HepG2 (cell line): ENCODE data around the gene AXIN1. TPM values are rescaled to one million over a fixed set of nuclear protein-coding genes. Genes with fewer than 3 reads are reported as not detected.

ENCODE experiments used
- ARNTL ChIP-seq: sonication (generic); formaldehyde crosslinking; IDR thresholded peaks from 2 replicates; pipeline ENCODE4 v1.4.0; 2020; ENCODE audit warnings: mild to moderate bottlenecking, missing genetic modification reagents
- CAMTA2 ChIP-seq: sonication (generic); formaldehyde crosslinking; IDR thresholded peaks from 2 replicates; pipeline ENCODE4 v1.4.0; 2020; ENCODE audit warnings: mild to moderate bottlenecking, missing genetic modification reagents, borderline replicate concordance
- CHD4 ChIP-seq: fragments of 200-600 bp; sonication (generic); IDR thresholded peaks from 2 replicates; pipeline ENCODE4 v1.7.0; 2017; ENCODE audit warnings: mild to moderate bottlenecking, low read length, borderline replicate concordance
- GZF1 ChIP-seq: sonication (generic); formaldehyde crosslinking; IDR thresholded peaks from 2 replicates; pipeline ENCODE4 v1.5.1; 2020; ENCODE audit warnings: mild to moderate bottlenecking, missing genetic modification reagents
- HNF4G ChIP-seq, 2 experiments: sonication (generic) in 1 of 2; formaldehyde crosslinking in 1 of 2; IDR thresholded peaks; 2 replicates each; pipeline versions ENCODE4 v1.4.0 to v1.6.1; 2011 to 2020; ENCODE audit warnings: borderline replicate concordance in 2 of 2, low read depth in 2 of 2, mild to moderate bottlenecking in 2 of 2, low read length in 1 of 2, missing genetic modification reagents in 1 of 2, moderate library complexity in 1 of 2
- MIER3 ChIP-seq: IDR thresholded peaks from 2 replicates; pipeline ENCODE4 v1.6.1; 2016; ENCODE audit warnings: missing compliant biosample characterization, borderline replicate concordance
- MXD4 ChIP-seq: IDR thresholded peaks from 2 replicates; pipeline ENCODE4 v1.6.1; 2016; ENCODE audit warnings: mild to moderate bottlenecking, missing biosample characterization, missing genetic modification reagents
- NFYB ChIP-seq: sonication (generic); formaldehyde crosslinking; IDR thresholded peaks from 2 replicates; pipeline ENCODE4 v1.4.0; 2020; ENCODE audit warnings: missing genetic modification reagents
- PAF1 ChIP-seq: IDR thresholded peaks from 2 replicates; pipeline ENCODE4 v1.6.1; 2016; ENCODE audit warnings: missing genetic modification reagents, missing compliant biosample characterization
- POGZ ChIP-seq: sonication (generic); formaldehyde crosslinking; IDR thresholded peaks from 2 replicates; pipeline ENCODE4 v1.4.0; 2020; ENCODE audit warnings: mild to moderate bottlenecking, missing genetic modification reagents
- RBM39 ChIP-seq: fragments of 200-400 bp; formaldehyde crosslinking; IDR thresholded peaks from one replicate; pipeline ENCODE4 v1.6.1; 2018; ENCODE audit warnings: antibody characterized with exemption, mild to moderate bottlenecking, low read depth, low read length; ENCODE audit not compliant: poor library complexity, severe bottlenecking
- SP4 ChIP-seq: sonication (generic); formaldehyde crosslinking; IDR thresholded peaks from 2 replicates; pipeline ENCODE4 v1.8.1; 2023; ENCODE audit warnings: mild to moderate bottlenecking, missing genetic modification reagents
- SRSF9 ChIP-seq: fragments of 200-400 bp; formaldehyde crosslinking; IDR thresholded peaks from 2 replicates; pipeline ENCODE4 v1.6.1; 2018; ENCODE audit warnings: borderline replicate concordance, mild to moderate bottlenecking, low read depth, low read length; ENCODE audit not compliant: insufficient read depth, poor library complexity, severe bottlenecking
- ZFP62 ChIP-seq: sonication (generic); formaldehyde crosslinking; IDR thresholded peaks from 2 replicates; pipeline ENCODE4 v1.4.0; 2020; ENCODE audit warnings: missing genetic modification reagents
- ZNF124 ChIP-seq: sonication (generic); formaldehyde crosslinking; IDR thresholded peaks from 2 replicates; pipeline ENCODE4 v1.4.0; 2020; ENCODE audit warnings: missing genetic modification reagents
- ZNF337 ChIP-seq: sonication (generic); formaldehyde crosslinking; IDR thresholded peaks from 2 replicates; pipeline ENCODE4 v1.5.1; 2020; ENCODE audit warnings: missing genetic modification reagents, low read depth, mild to moderate bottlenecking, borderline replicate concordance
- ZNF34 ChIP-seq: sonication (generic); formaldehyde crosslinking; IDR thresholded peaks from 2 replicates; pipeline ENCODE4 v1.4.0; 2020; ENCODE audit warnings: mild to moderate bottlenecking, missing genetic modification reagents, borderline replicate concordance
- ZNF629 ChIP-seq: sonication (generic); formaldehyde crosslinking; conservative IDR thresholded peaks from 2 replicates; pipeline ENCODE4 v1.5.0; 2020; ENCODE audit warnings: missing genetic modification reagents
- polyA plus RNA-seq, 8 experiments: library from polyadenylated mRNA; depleted of rRNA in 3 of 8; stranded (reverse) in 7 of 8; unstranded in 1 of 8; fragments of >200 nt; fragmentation: Illumina TruSeq in 4 of 8; extraction: Trizol in 4 of 8; gene quantifications; 2 replicates each; pipeline versions ENCODE4 v1.2.1 to v1.2.3, GENCODE V29; 2011 to 2016; ENCODE audit warnings: low read depth in 4 of 8, missing spikeins in 1 of 8, mixed read lengths in 1 of 8; ENCODE audit not compliant: insufficient read depth in 1 of 8
- total RNA-seq, 5 experiments: library from RNA; depleted of rRNA; stranded (reverse); fragments of >200 nt; fragmentation: Illumina TruSeq; extraction: Trizol; gene quantifications; 2 replicates each; pipeline ENCODE4 v1.2.3, GENCODE V29; 2016; ENCODE audit warnings: low read depth in 1 of 5
- TF ChIP-seq, protein P1 (sequence below): IDR thresholded peaks from 2 replicates; pipeline ENCODE4 v1.6.1; 2016; ENCODE audit warnings: mild to moderate bottlenecking
- TF ChIP-seq, protein P2 (sequence below): sonication (generic); formaldehyde crosslinking; IDR thresholded peaks from 2 replicates; pipeline ENCODE4 v1.8.0; 2022; ENCODE audit warnings: low read depth, missing genetic modification reagents
- TF ChIP-seq, protein P3 (sequence below): IDR thresholded peaks from 2 replicates; pipeline ENCODE4 v1.6.1; 2016; ENCODE audit warnings: low read depth, missing genetic modification reagents, missing compliant biosample characterization

The AXIN1 gene
- total and polyA plus RNA-seq, 2 of the 13 experiments (the other 11 are each of a cell fraction or from before 2014, with no cell fraction given): 24.0 to 26.0 TPM

DNA sequence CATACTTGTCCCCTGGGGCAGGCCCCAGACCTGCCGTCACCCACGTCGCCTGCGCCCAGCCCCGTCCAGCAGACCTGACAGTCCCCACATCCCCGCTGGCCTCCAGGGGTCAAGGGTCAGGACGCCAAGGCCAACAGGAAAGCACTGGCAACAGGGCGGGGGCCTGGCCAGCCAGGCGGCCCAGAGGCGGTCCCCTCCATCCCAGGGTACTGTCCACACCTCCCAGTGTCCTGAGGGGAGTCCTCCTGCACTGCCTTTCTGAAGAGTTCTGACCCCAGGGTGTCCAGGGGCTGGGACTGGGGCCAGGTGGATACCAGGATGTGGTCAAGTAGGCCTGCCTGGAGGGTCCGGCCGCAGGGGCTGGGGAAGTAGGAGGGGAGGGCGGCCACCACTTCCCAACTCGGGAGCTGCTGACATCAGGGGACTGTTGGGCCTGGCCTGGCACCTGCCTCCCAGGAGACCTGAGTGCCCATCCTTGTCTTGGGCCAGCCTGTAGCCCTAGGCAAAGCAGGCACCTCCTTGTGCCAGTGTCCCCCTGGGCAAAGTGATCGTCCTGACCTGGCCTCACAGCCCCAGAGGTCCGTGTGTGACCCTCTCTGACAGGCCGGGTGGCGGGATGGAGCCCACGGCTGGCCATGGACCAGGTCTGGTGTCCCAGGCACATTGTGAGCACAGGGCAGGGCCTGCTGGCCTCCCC lies 6.7 kb upstream of the AXIN1 start (continued):
- TF ChIP-seq ZFP62 (CRISPR knock-in tag): no peak
- no peak for TF ChIP-seq NFYB (CRISPR knock-in tag)
- 0 out of 2 replicates have a peak, but pooled peaks have one; percentile 27 for TF ChIP-seq GZF1 (CRISPR knock-in tag)
- no peak for TF ChIP-seq RBM39
- 0 out of 2 replicates have a peak, but pooled peaks have one; percentile 18 for TF ChIP-seq ZNF629 (CRISPR knock-in tag)
- TF ChIP-seq MXD4 (CRISPR knock-in tag): peak; percentile 47; the same call in 1 of the 2 replicates
- TF ChIP-seq CAMTA2: no peak
- TF ChIP-seq CHD4: no peak
- TF ChIP-seq, protein P1, sequence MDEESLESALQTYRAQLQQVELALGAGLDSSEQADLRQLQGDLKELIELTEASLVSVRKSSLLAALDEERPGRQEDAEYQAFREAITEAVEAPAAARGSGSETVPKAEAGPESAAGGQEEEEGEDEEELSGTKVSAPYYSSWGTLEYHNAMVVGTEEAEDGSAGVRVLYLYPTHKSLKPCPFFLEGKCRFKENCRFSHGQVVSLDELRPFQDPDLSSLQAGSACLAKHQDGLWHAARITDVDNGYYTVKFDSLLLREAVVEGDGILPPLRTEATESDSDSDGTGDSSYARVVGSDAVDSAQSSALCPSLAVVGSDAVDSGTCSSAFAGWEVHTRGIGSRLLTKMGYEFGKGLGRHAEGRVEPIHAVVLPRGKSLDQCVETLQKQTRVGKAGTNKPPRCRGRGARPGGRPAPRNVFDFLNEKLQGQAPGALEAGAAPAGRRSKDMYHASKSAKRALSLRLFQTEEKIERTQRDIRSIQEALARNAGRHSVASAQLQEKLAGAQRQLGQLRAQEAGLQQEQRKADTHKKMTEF (CRISPR knock-in tag): peak; percentile 63; the same call in 1 of the 2 replicates
- TF ChIP-seq, protein P2, sequence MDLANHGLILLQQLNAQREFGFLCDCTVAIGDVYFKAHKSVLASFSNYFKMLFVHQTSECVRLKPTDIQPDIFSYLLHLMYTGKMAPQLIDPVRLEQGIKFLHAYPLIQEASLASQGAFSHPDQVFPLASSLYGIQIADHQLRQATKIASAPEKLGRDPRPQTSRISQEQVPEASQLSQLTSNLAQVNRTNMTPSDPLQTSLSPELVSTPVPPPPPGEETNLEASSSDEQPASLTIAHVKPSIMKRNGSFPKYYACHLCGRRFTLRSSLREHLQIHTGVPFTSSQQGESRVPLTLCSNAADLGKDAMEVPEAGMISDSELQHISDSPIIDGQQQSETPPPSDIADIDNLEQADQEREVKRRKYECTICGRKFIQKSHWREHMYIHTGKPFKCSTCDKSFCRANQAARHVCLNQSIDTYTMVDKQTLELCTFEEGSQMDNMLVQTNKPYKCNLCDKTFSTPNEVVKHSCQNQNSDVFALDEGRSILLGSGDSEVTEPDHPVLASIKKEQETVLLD: no peak
- TF ChIP-seq ZNF124 (CRISPR knock-in tag): no peak
- no peak for TF ChIP-seq SRSF9
- TF ChIP-seq HNF4G (IDR thresholded peaks at IDR 0.05; ENCODE audit: borderline replicate concordance, low read depth, low read length): peak; percentile 64
- peak; percentile 87; the same call in 1 of the 2 replicates for TF ChIP-seq HNF4G (CRISPR knock-in tag; IDR thresholded peaks at IDR 0.05; ENCODE audit: borderline replicate concordance, low read depth)
- 0 out of 2 replicates have a peak, but pooled peaks have one; percentile 51 for TF ChIP-seq ARNTL (CRISPR knock-in tag)
- peak; percentile 75; the same call in 1 of the 2 replicates for TF ChIP-seq ZNF337
- no peak for TF ChIP-seq SP4 (CRISPR knock-in tag)
- TF ChIP-seq ZNF34: no peak
- TF ChIP-seq POGZ (CRISPR knock-in tag): no peak; the same call in 1 of the 2 replicates
- TF ChIP-seq PAF1 (CRISPR knock-in tag): no peak
- TF ChIP-seq, protein P3, sequence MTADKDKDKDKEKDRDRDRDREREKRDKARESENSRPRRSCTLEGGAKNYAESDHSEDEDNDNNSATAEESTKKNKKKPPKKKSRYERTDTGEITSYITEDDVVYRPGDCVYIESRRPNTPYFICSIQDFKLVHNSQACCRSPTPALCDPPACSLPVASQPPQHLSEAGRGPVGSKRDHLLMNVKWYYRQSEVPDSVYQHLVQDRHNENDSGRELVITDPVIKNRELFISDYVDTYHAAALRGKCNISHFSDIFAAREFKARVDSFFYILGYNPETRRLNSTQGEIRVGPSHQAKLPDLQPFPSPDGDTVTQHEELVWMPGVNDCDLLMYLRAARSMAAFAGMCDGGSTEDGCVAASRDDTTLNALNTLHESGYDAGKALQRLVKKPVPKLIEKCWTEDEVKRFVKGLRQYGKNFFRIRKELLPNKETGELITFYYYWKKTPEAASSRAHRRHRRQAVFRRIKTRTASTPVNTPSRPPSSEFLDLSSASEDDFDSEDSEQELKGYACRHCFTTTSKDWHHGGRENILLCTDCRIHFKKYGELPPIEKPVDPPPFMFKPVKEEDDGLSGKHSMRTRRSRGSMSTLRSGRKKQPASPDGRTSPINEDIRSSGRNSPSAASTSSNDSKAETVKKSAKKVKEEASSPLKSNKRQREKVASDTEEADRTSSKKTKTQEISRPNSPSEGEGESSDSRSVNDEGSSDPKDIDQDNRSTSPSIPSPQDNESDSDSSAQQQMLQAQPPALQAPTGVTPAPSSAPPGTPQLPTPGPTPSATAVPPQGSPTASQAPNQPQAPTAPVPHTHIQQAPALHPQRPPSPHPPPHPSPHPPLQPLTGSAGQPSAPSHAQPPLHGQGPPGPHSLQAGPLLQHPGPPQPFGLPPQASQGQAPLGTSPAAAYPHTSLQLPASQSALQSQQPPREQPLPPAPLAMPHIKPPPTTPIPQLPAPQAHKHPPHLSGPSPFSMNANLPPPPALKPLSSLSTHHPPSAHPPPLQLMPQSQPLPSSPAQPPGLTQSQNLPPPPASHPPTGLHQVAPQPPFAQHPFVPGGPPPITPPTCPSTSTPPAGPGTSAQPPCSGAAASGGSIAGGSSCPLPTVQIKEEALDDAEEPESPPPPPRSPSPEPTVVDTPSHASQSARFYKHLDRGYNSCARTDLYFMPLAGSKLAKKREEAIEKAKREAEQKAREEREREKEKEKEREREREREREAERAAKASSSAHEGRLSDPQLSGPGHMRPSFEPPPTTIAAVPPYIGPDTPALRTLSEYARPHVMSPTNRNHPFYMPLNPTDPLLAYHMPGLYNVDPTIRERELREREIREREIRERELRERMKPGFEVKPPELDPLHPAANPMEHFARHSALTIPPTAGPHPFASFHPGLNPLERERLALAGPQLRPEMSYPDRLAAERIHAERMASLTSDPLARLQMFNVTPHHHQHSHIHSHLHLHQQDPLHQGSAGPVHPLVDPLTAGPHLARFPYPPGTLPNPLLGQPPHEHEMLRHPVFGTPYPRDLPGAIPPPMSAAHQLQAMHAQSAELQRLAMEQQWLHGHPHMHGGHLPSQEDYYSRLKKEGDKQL: no peak
- TF ChIP-seq MIER3: peak; percentile 70; the same call in 1 of the 2 replicates
